Suprapubic skin (tissue), 4 donors: Measurements from ENCODE around the gene STIM1.

ENCODE experiments used
- EP300 ChIP-seq: sonication (generic); formaldehyde crosslinking; IDR thresholded peaks from one replicate; pipeline ENCODE4 v1.6.1; 2017; ENCODE audit warnings: antibody characterized with exemption
- POLR2A ChIP-seq, 2 donors: fragments of 450-650 bp; IDR thresholded peaks; one replicate each; pipeline ENCODE4 v1.6.1; 2017; ENCODE audit warnings: antibody characterized with exemption in 2 of 2, mild to moderate bottlenecking in 2 of 2, moderate library complexity in 2 of 2
- POLR2AphosphoS5 ChIP-seq, 3 donors: sonication (generic); formaldehyde crosslinking; IDR thresholded peaks; one replicate each; pipeline ENCODE4 v1.6.1; 2017; ENCODE audit warnings: antibody characterized with exemption in 3 of 3
- TF ChIP-seq, protein P1 (sequence below), 2 donors: fragments of 200-600 bp in 1 of 2; fragments of 450-650 bp in 1 of 2; sonication (generic) in 1 of 2; IDR thresholded peaks; one replicate each; pipeline ENCODE4 v1.5.1; 2016 to 2019; ENCODE audit warnings: antibody characterized with exemption in 2 of 2, mild to moderate bottlenecking in 1 of 2, moderate library complexity in 1 of 2

DNA sequence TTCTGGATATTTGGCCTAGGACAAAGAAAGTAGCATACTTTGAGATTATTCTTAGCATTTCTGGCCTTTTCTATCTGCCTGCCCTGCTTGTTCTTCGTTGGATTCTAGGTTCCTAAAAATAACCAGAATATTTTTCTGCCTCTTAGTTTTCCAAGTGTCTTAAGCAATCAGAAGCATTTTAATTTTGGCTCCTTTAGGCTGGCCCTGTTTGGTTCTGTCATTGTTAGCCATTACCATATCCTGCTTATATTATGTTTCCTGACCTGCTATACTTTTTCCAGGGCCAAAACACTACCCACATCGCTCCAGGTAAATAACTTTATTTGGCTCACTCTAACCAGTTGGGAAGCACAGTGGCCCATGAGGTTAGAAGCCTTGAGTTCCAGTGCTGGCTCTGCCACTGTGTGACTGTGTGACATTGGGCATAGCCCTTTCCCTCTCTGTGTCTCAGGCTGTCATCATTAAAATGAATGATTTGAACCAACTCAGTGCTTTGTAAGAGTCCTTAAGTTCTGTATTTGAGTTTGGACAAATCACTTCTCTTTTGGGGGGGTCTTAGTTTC, 91.1 kb downstream of the STIM1 start:
- TF ChIP-seq POLR2A (IDR thresholded peaks at IDR 0.05) (no peak), POLR2AphosphoS5 (IDR thresholded peaks at IDR 0.05) (no peak), EP300 (no peak)
- TF ChIP-seq, protein P1, sequence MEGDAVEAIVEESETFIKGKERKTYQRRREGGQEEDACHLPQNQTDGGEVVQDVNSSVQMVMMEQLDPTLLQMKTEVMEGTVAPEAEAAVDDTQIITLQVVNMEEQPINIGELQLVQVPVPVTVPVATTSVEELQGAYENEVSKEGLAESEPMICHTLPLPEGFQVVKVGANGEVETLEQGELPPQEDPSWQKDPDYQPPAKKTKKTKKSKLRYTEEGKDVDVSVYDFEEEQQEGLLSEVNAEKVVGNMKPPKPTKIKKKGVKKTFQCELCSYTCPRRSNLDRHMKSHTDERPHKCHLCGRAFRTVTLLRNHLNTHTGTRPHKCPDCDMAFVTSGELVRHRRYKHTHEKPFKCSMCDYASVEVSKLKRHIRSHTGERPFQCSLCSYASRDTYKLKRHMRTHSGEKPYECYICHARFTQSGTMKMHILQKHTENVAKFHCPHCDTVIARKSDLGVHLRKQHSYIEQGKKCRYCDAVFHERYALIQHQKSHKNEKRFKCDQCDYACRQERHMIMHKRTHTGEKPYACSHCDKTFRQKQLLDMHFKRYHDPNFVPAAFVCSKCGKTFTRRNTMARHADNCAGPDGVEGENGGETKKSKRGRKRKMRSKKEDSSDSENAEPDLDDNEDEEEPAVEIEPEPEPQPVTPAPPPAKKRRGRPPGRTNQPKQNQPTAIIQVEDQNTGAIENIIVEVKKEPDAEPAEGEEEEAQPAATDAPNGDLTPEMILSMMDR (IDR thresholded peaks at IDR 0.05): no peak
